Measurements from ENCODE around the gene PXT1. TPM values are rescaled to one million over a fixed set of nuclear protein-coding genes. Genes with fewer than 3 reads are reported as not detected.
A peak's percentile ranks its signal among the peaks of the same experiment; 100 is the strongest.

The PXT1 gene
- total and polyA plus RNA-seq, 9 of the 15 experiments (the other 6 are each of a cell fraction or from before 2014, with no cell fraction given), result 0.09 to 0.11 (median 0.10) TPM; not detected in 5

- TF ChIP-seq ZBTB33 (CRISPR knock-in tag; IDR thresholded peaks at IDR 0.05), result no peak
- no peak for TF ChIP-seq BCOR (IDR thresholded peaks at IDR 0.05)
- TF ChIP-seq EP400 (IDR thresholded peaks at IDR 0.05), result no peak
- TF ChIP-seq SMAD1 (IDR thresholded peaks at IDR 0.05; ENCODE audit: low read depth, low read length, partially characterized antibody), result no peak
- no peak for TF ChIP-seq CTCFL (IDR thresholded peaks at IDR 0.05; ENCODE audit: borderline replicate concordance, insufficient read depth, low read depth, low read length, poor library complexity, severe bottlenecking)
- TF ChIP-seq USF1 (CRISPR knock-in tag; IDR thresholded peaks at IDR 0.05), result peak; percentile 41; the same call in 1 of the 2 replicates
- TF ChIP-seq ZNF398 (CRISPR knock-in tag; IDR thresholded peaks at IDR 0.05), result no peak
- TF ChIP-seq MCM3 (IDR thresholded peaks at IDR 0.05), result no peak
- no peak for TF ChIP-seq ZNF589 (CRISPR knock-in tag; IDR thresholded peaks at IDR 0.05; ENCODE audit: low read depth)
- peak; percentile 45; the same call in 1 of the 2 replicates for TF ChIP-seq ARID4B (CRISPR knock-in tag; IDR thresholded peaks at IDR 0.05)
- no peak for TF ChIP-seq MYBL2 (IDR thresholded peaks at IDR 0.05; ENCODE audit: low read depth)
- TF ChIP-seq MYBL2 (CRISPR knock-in tag; IDR thresholded peaks at IDR 0.05; ENCODE audit: borderline replicate concordance), result no peak
- TF ChIP-seq ZNF212 (CRISPR knock-in tag; IDR thresholded peaks at IDR 0.05), result no peak
- TF ChIP-seq ZNF584 (CRISPR knock-in tag; IDR thresholded peaks at IDR 0.05; ENCODE audit: low read depth), result no peak
- TF ChIP-seq HEY1 (CRISPR knock-in tag; IDR thresholded peaks at IDR 0.05; ENCODE audit: borderline replicate concordance), result no peak
Observed at GRCh38 chr6:36347621-36348020, 95.0 kb downstream of the PXT1 start (continued).
